GM12878 (cell line): ENCODE measurements around the gene NEK1. TPM values are rescaled to one million over a fixed set of nuclear protein-coding genes. Genes with fewer than 3 reads are reported as not detected.

Source experiments
- ATAC-seq: fragments of 200-7000 bp; cut with Tn5 transposase; 3 replicates; pipeline ENCODE4 v1.9.1; 2020; ENCODE audit warnings: mild to moderate bottlenecking, moderate library complexity
- BruUV-seq: library from RNA; stranded (reverse); fragments of 400-500 nt; replicated peaks from 2 replicates; lab custom pipeline; 2021; lab: Mats Ljungman, UMichigan
- CTCF ChIA-PET: fragments of 300-600 bp; sonication (Branson Sonifier 250); formaldehyde crosslinking; extraction: SDS; loops from one replicate; lab custom pipeline; 2021; ENCODE audit warnings: inconsistent platforms; lab: Yijun Ruan, JAX
- POLR2A ChIA-PET: fragments of 350-600 bp; formaldehyde crosslinking; extraction: SDS; loops from one replicate; lab custom pipeline; 2021; ENCODE audit warnings: inconsistent platforms; lab: Charles Lee
- RAD21 ChIA-PET: fragments of 300-600 bp; sonication (Branson Sonifier 250); formaldehyde crosslinking; loops from one replicate; lab custom pipeline; 2023; ENCODE audit warnings: antibody characterized with exemption; ENCODE audit not compliant: unreplicated experiment; lab: Charles Lee
- SMC1A ChIA-PET: fragments of 300-600 bp; sonication (Branson Sonifier 250); formaldehyde crosslinking; loops from one replicate; lab custom pipeline; 2023; ENCODE audit not compliant: unreplicated experiment, uncharacterized antibody; lab: Charles Lee
- DNase-seq: peaks from one replicate; pipeline ENCODE4 v3.0.0-alpha.2; 2011; ENCODE audit warnings: low read depth, low spot score
- FAIRE-seq: peaks from 3 replicates; lab custom pipeline; 2011; peaks lifted over from hg19 to GRCh38; lab: Jason Lieb, UNC
- H2AFZ ChIP-seq: 2 replicates; pipeline ENCODE4 v1.6.0; 2011; ENCODE audit warnings: low read depth, low read length, control low read depth; ENCODE audit not compliant: control insufficient read depth
- H3K27ac ChIP-seq: 2 replicates; pipeline ENCODE4 v1.5.1; 2011; ENCODE audit warnings: control low read depth; ENCODE audit not compliant: control insufficient read depth, insufficient read depth
- H3K27me3 ChIP-seq, 2 experiments: replicated peaks in 1 of 2; 2 replicates each; pipeline versions ENCODE4 v1.6.0 to v1.6.1; 2011; ENCODE audit warnings: low read length in 1 of 2; ENCODE audit not compliant: control insufficient read depth in 2 of 2, insufficient read depth in 2 of 2
- H3K36me3 ChIP-seq, 2 experiments: 2 replicates each; pipeline ENCODE4 v1.5.1; 2011; ENCODE audit warnings: low read length in 1 of 2; ENCODE audit not compliant: control insufficient read depth in 2 of 2, insufficient read depth in 2 of 2
- H3K4me1 ChIP-seq: 2 replicates; pipeline ENCODE4 v1.6.1; 2011; ENCODE audit warnings: mild to moderate bottlenecking, low read length, moderate library complexity, mixed read lengths; ENCODE audit not compliant: control insufficient read depth, insufficient read depth
- H3K4me2 ChIP-seq: 2 replicates; pipeline ENCODE4 v1.6.0; 2011; ENCODE audit warnings: control low read depth; ENCODE audit not compliant: control insufficient read depth, insufficient read depth
- H3K4me3 ChIP-seq: fragments of 200-600 bp; sonication (generic); 2 replicates; pipeline ENCODE4 v1.5.1; 2016
- H3K79me2 ChIP-seq: 2 replicates; pipeline ENCODE4 v1.6.0; 2011; ENCODE audit warnings: low read length; ENCODE audit not compliant: control insufficient read depth, insufficient read depth
- H3K9ac ChIP-seq: 2 replicates; pipeline ENCODE4 v1.8.0; 2011; ENCODE audit warnings: low read length, control low read depth, mixed read lengths; ENCODE audit not compliant: control insufficient read depth, insufficient read depth
- H3K9me3 ChIP-seq: replicated peaks from 3 replicates; pipeline ENCODE4 v1.5.1; 2011; ENCODE audit warnings: mild to moderate bottlenecking, low read length; ENCODE audit not compliant: control insufficient read depth, insufficient read depth
- H4K20me1 ChIP-seq: 2 replicates; pipeline ENCODE4 v1.6.0; 2011; ENCODE audit not compliant: control insufficient read depth, insufficient read depth
- EP300 ChIP-seq, 2 experiments: fragments of 150-350 bp in 1 of 2; IDR thresholded peaks; 2 replicates each; pipeline ENCODE4 v1.6.1; 2011 to 2012; ENCODE audit warnings: low read depth in 2 of 2, low read length in 2 of 2, borderline replicate concordance in 1 of 2, improper control_type of control experiment in 1 of 2, inconsistent platforms in 1 of 2; ENCODE audit not compliant: control insufficient read depth in 1 of 2
- FOXM1 ChIP-seq: IDR thresholded peaks from 2 replicates; pipeline ENCODE4 v1.6.1; 2012; ENCODE audit warnings: low read depth, mild to moderate bottlenecking, inconsistent platforms, low read length, moderate library complexity
- HCFC1 ChIP-seq: fragments of 150-350 bp; IDR thresholded peaks from 2 replicates; pipeline ENCODE4 v1.6.1; 2014; ENCODE audit warnings: low read length
- HDGF ChIP-seq: fragments of 450-650 bp; IDR thresholded peaks from 2 replicates; pipeline ENCODE4 v1.6.1; 2016; ENCODE audit warnings: antibody characterized with exemption
- LARP7 ChIP-seq: fragments of 450-650 bp; IDR thresholded peaks from 2 replicates; pipeline ENCODE4 v1.6.1; 2017; ENCODE audit warnings: mild to moderate bottlenecking
- MTA2 ChIP-seq: fragments of 450-650 bp; IDR thresholded peaks from 2 replicates; pipeline ENCODE4 v1.6.1; 2016; ENCODE audit warnings: low read depth, mild to moderate bottlenecking, moderate library complexity
- SIX5 ChIP-seq: IDR thresholded peaks from 2 replicates; pipeline ENCODE4 v1.6.1; 2011; ENCODE audit warnings: mild to moderate bottlenecking, low read depth, low read length, moderate library complexity; ENCODE audit not compliant: severe bottlenecking
- SPI1 ChIP-seq: IDR thresholded peaks from 2 replicates; pipeline ENCODE4 v1.6.1; 2011; ENCODE audit warnings: low read depth, mild to moderate bottlenecking, low read length, moderate library complexity, borderline replicate concordance; ENCODE audit not compliant: insufficient read depth
- STAT1 ChIP-seq: fragments of 450-650 bp; conservative IDR thresholded peaks from 2 replicates; pipeline ENCODE4 v1.6.1; 2014; ENCODE audit warnings: antibody characterized with exemption, mild to moderate bottlenecking
- TARDBP ChIP-seq: IDR thresholded peaks from 2 replicates; pipeline ENCODE4 v1.6.1; 2016; ENCODE audit warnings: borderline replicate concordance
- WRNIP1 ChIP-seq: IDR thresholded peaks from 2 replicates; pipeline ENCODE4 v1.6.1; 2011; ENCODE audit warnings: low read depth, low read length, improper control_type of control experiment, borderline replicate concordance
- YY1 ChIP-seq: IDR thresholded peaks from 2 replicates; pipeline ENCODE4 v1.6.1; 2011; ENCODE audit warnings: low read depth, mild to moderate bottlenecking, low read length
- WGBS: methylation state at CpG from one replicate; pipeline ENCODE4 v1.1.6; 2016; ENCODE audit warnings: low lambda C conversion rate; ENCODE audit not compliant: insufficient replicate concordance, insufficient coverage; ENCODE audit errors: missing lambda C conversion rate; 5-methylcytosine and 5-hydroxymethylcytosine counted together
- in situ Hi-C: fragments of 300-500 bp; cut with MboI; formaldehyde crosslinking; loops from 9 replicates; pipeline ENCODE4 v1.14.3; 2018; ENCODE audit warnings: mixed read lengths
- intact Hi-C: fragments of 100-400 bp; cut with micrococcal nuclease; formaldehyde crosslinking; loops from one replicate; pipeline ENCODE4 v1.14.2; 2022; ENCODE audit not compliant: unreplicated experiment
- polyA plus RNA-seq, 11 experiments: library from polyadenylated mRNA; depleted of rRNA in 4 of 11; unstranded in 6 of 11; stranded (reverse) in 5 of 11; fragments of >200 nt; fragmentation: Nextera tagmentation in 4 of 11; fragmentation: Illumina TruSeq in 1 of 11; extraction: Ambion mirVana in 4 of 11; extraction: Trizol in 1 of 11; gene quantifications; 1 replicate in 1 of 11; 2 replicates in 10 of 11; pipeline versions ENCODE4 v1.2.1 to v1.2.3, GENCODE V29; 2011 to 2016; ENCODE audit warnings: inconsistent platforms in 2 of 11, missing spikeins in 2 of 11, low read depth in 1 of 11
- total RNA-seq, 4 experiments: library from RNA; depleted of rRNA in 3 of 4; stranded (reverse); fragments of >200 nt in 3 of 4; fragmentation: Illumina TruSeq in 1 of 4; extraction: Trizol in 1 of 4; gene quantifications; 2 replicates each; pipeline versions ENCODE4 v1.2.1 to v1.2.3, GENCODE V29; 2013 to 2021
- TF ChIP-seq, protein P1 (sequence below): fragments of 150-350 bp; IDR thresholded peaks from 2 replicates; pipeline ENCODE4 v1.6.1; 2016; ENCODE audit warnings: low read depth, low read length
- TF ChIP-seq, protein P2 (sequence below): IDR thresholded peaks from 2 replicates; pipeline ENCODE4 v1.6.1; 2012; ENCODE audit warnings: low read depth, low read length, improper control_type of control experiment

NEK1 gene
- total and polyA plus RNA-seq, 10 of the 15 experiments (the other 5 are each of a cell fraction or from before 2014, with no cell fraction given): 4.9 to 16.1 (median 7.5) TPM

DNA sequence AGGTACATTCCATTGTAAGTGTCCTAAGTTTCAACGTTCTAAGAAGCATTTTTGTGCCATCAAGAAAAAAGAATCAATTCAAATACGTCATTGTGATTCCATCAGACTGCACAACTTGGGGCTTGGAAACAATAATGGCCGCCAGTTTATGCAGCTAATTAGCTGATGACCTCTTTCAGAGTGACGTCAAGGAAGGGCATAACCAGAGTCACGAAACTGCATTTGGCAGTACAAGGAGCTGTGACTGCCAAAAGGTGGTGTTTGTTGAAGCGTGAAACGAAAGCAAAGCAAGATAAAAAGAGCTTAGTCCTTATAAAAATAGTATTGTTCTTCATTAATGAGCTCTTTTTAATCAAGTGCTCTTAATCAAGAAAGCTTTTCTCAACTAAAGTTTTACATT, 260.5 kb downstream of the NEK1 start:
- Histone ChIP-seq H3K9me3 (no peaks in the 10 kb centered on the region; the same call in 2 of the 3 replicates), H3K4me1 (no peaks in the 10 kb centered on the region), H3K27me3 (no peaks in the 10 kb centered on the region), H3K27ac (no peak overlapping the region), H3K9ac (no peak overlapping the region), H3K4me3 (no peak overlapping the region), H3K36me3 (no peaks in the 10 kb centered on the region), H4K20me1 (no peaks in the 10 kb centered on the region), H3K4me2 (no peak overlapping the region), H3K79me2 (no peaks in the 10 kb centered on the region), H2AFZ (no peak overlapping the region)
- CTCF ChIA-PET: interaction anchor here (0.7 kb wide), 1 partner anchor 271 kb away, joined by 3 read pairs; no protein-coding TSS in a partner anchor
- ATAC-seq (peak; percentile 53), FAIRE-seq (no peak), DNase-seq (no peak)
- POLR2A ChIA-PET: interaction anchor here (0.9 kb wide), 1 partner anchor 17 kb away, joined by 3 read pairs; no protein-coding TSS in a partner anchor
- RAD21 ChIA-PET: interaction anchor here (1.0 kb wide), 1 partner anchor 11 kb away, joined by 4 read pairs; no protein-coding TSS in a partner anchor
- no TSS peak for BruUV-seq
- 60% methylated on average over 7 of the region's 7 CpGs for WGBS
- SMC1A ChIA-PET: no interaction called here
- TF ChIP-seq FOXM1 (no peak), MTA2 (0 out of 2 replicates have a peak, but pooled peaks have one; percentile 20)
- in situ Hi-C loops: no loop called here
- intact Hi-C loops: no loop called here

DNA sequence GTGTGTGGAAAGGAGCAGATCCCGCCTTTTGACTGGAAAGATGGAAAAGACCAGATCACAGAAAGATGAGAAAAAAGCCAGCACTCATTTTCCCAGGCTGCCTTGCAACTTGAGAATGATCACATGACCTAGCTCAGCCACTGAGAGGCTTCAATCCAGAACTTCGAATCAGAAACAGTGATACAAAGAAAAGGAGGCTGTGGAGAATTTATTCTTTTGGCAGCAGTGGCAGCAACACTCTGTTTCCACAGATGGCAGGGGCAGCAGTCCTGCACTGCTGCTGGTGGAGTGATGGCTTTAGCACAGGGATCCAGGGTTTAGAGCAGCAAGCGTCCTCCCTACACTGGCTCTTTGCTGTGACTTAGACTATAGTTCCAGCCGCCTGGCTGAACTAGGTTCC, 263.8 kb downstream of the NEK1 start:
- DNase-seq (no peak), FAIRE-seq (no peak), ATAC-seq (no peak)
- Histone ChIP-seq H3K27ac (no peak overlapping the region), H2AFZ (no peak overlapping the region), H3K27me3 (no peaks in the 10 kb centered on the region), H3K4me2 (no peak overlapping the region), H3K4me1 (no peaks in the 10 kb centered on the region), H4K20me1 (no peaks in the 10 kb centered on the region), H3K79me2 (no peaks in the 10 kb centered on the region), H3K9ac (no peak overlapping the region), H3K4me3 (no peak overlapping the region), H3K36me3 (no peaks in the 10 kb centered on the region), H3K9me3 (no peaks in the 10 kb centered on the region; the same call in 2 of the 3 replicates)
- WGBS: 69% methylated on average over 4 of the region's 4 CpGs
- CTCF ChIA-PET: no interaction called here
- TF ChIP-seq SPI1: no peak
- TF ChIP-seq WRNIP1: no peak
- no peak for TF ChIP-seq LARP7
- TF ChIP-seq STAT1: no peak
- TF ChIP-seq, protein P1, sequence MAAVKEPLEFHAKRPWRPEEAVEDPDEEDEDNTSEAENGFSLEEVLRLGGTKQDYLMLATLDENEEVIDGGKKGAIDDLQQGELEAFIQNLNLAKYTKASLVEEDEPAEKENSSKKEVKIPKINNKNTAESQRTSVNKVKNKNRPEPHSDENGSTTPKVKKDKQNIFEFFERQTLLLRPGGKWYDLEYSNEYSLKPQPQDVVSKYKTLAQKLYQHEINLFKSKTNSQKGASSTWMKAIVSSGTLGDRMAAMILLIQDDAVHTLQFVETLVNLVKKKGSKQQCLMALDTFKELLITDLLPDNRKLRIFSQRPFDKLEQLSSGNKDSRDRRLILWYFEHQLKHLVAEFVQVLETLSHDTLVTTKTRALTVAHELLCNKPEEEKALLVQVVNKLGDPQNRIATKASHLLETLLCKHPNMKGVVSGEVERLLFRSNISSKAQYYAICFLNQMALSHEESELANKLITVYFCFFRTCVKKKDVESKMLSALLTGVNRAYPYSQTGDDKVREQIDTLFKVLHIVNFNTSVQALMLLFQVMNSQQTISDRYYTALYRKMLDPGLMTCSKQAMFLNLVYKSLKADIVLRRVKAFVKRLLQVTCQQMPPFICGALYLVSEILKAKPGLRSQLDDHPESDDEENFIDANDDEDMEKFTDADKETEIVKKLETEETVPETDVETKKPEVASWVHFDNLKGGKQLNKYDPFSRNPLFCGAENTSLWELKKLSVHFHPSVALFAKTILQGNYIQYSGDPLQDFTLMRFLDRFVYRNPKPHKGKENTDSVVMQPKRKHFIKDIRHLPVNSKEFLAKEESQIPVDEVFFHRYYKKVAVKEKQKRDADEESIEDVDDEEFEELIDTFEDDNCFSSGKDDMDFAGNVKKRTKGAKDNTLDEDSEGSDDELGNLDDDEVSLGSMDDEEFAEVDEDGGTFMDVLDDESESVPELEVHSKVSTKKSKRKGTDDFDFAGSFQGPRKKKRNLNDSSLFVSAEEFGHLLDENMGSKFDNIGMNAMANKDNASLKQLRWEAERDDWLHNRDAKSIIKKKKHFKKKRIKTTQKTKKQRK: no peak
- no peak for TF ChIP-seq SIX5
- TF ChIP-seq HCFC1: no peak
- TF ChIP-seq TARDBP: no peak
- TF ChIP-seq YY1: no peak
- TF ChIP-seq, protein P2, sequence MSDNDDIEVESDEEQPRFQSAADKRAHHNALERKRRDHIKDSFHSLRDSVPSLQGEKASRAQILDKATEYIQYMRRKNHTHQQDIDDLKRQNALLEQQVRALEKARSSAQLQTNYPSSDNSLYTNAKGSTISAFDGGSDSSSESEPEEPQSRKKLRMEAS: no peak
- no peak for TF ChIP-seq EP300 (IDR thresholded peaks at IDR 0.05; ENCODE audit: borderline replicate concordance in 1 of 2, control insufficient read depth in 1 of 2, low read depth in 2 of 2, low read length in 2 of 2)
- no peak for TF ChIP-seq HDGF
- RAD21 ChIA-PET: no interaction called here
- intact Hi-C loops (no loop called here), in situ Hi-C loops (no loop called here)
- POLR2A ChIA-PET: no interaction called here
- SMC1A ChIA-PET: no interaction called here
- no TSS peak for BruUV-seq
